Measurements from ENCODE around the gene CDKL5.

CDKL5 gene

GRCh38 chrX:18702362-18703195 is 277.2 kb downstream of the CDKL5 start:
- DNase-seq: no peak

Data from CD4-positive, alpha-beta T cell treated with Interferon alpha-2 for 1 hour (primary cell).